Trophoblast cell (in vitro differentiated cells and primary cell): ENCODE measurements around the gene MRPS21.
"Not testable (repeated sequence)": the region's sequence is repeated elsewhere in the genome, so short reads cannot be mapped to it uniquely, and the experiment has no call there.

Source experiments
- DNase-seq, 2 donors: peaks; one replicate each; pipeline ENCODE4 v3.0.0-alpha.2; 2016
- H2AFZ ChIP-seq: 2 replicates; pipeline ENCODE4 v1.6.1; 2013; ENCODE audit warnings: low read length, moderate library complexity, mild to moderate bottlenecking; ENCODE audit not compliant: insufficient read depth, poor library complexity
- H2AK5ac ChIP-seq: 2 replicates; pipeline ENCODE4 v1.6.1; 2013; ENCODE audit warnings: mild to moderate bottlenecking, low read length
- H2BK120ac ChIP-seq: 2 replicates; pipeline ENCODE4 v1.6.1; 2013; ENCODE audit warnings: low read length, mild to moderate bottlenecking, moderate library complexity; ENCODE audit not compliant: insufficient read depth, poor library complexity
- H2BK12ac ChIP-seq: 2 replicates; pipeline ENCODE4 v1.6.1; 2013; ENCODE audit warnings: mild to moderate bottlenecking, low read length, moderate library complexity
- H2BK5ac ChIP-seq: 2 replicates; pipeline ENCODE4 v1.6.1; 2013; ENCODE audit warnings: low read length, low read depth, moderate library complexity, mild to moderate bottlenecking; ENCODE audit not compliant: poor library complexity
- H3K14ac ChIP-seq: 2 replicates; pipeline ENCODE4 v1.6.1; 2013; ENCODE audit warnings: mild to moderate bottlenecking, low read length
- H3K18ac ChIP-seq: 2 replicates; pipeline ENCODE4 v1.6.1; 2013; ENCODE audit warnings: mild to moderate bottlenecking, low read length
- H3K23ac ChIP-seq: 2 replicates; pipeline ENCODE4 v1.6.1; 2013; ENCODE audit warnings: low read length
- H3K27ac ChIP-seq: 2 replicates; pipeline ENCODE4 v1.5.1; 2013; ENCODE audit warnings: low read depth, mild to moderate bottlenecking, inconsistent platforms, low read length, moderate library complexity
- H3K27me3 ChIP-seq: 2 replicates; pipeline ENCODE4 v1.6.1; 2013; ENCODE audit warnings: inconsistent platforms, mild to moderate bottlenecking, low read length, moderate library complexity; ENCODE audit not compliant: insufficient read depth
- H3K36me3 ChIP-seq, 2 experiments: 1 replicate in 1 of 2; 2 replicates in 1 of 2; pipeline ENCODE4 v1.6.1; 2013; ENCODE audit warnings: low read length in 2 of 2, mild to moderate bottlenecking in 2 of 2, moderate library complexity in 1 of 2; ENCODE audit not compliant: insufficient read depth in 2 of 2, control insufficient read depth in 1 of 2
- H3K4ac ChIP-seq: 2 replicates; pipeline ENCODE4 v1.6.1; 2013; ENCODE audit warnings: low read depth, mild to moderate bottlenecking, low read length, moderate library complexity
- H3K4me1 ChIP-seq, 2 experiments: 1 replicate in 1 of 2; 2 replicates in 1 of 2; pipeline ENCODE4 v1.6.1; 2013; ENCODE audit warnings: low read length in 2 of 2, mild to moderate bottlenecking in 2 of 2, moderate library complexity in 1 of 2; ENCODE audit not compliant: insufficient read depth in 2 of 2, control insufficient read depth in 1 of 2
- H3K4me2 ChIP-seq: 2 replicates; pipeline ENCODE4 v1.6.1; 2013; ENCODE audit warnings: inconsistent platforms, mild to moderate bottlenecking, low read length, moderate library complexity
- H3K4me3 ChIP-seq: 2 replicates; pipeline ENCODE4 v1.5.1; 2013; ENCODE audit warnings: mild to moderate bottlenecking, low read depth, low read length, inconsistent platforms
- H3K79me1 ChIP-seq: one replicate; pipeline ENCODE4 v1.6.1; 2013; ENCODE audit warnings: low read length
- H3K79me2 ChIP-seq: 2 replicates; pipeline ENCODE4 v1.6.1; 2013; ENCODE audit warnings: low read length, mild to moderate bottlenecking; ENCODE audit not compliant: control insufficient read depth, insufficient read depth, poor library complexity
- H3K9ac ChIP-seq: 2 replicates; pipeline ENCODE4 v1.6.1; 2013; ENCODE audit warnings: mild to moderate bottlenecking, low read length
- H3K9me3 ChIP-seq: 2 replicates; pipeline ENCODE4 v1.6.1; 2013; ENCODE audit warnings: low read depth, mild to moderate bottlenecking, control low read depth, inconsistent platforms, low read length; ENCODE audit not compliant: insufficient read depth
- H4K12ac ChIP-seq: 2 replicates; pipeline ENCODE4 v1.6.1; 2013; ENCODE audit warnings: low read depth, mild to moderate bottlenecking, low read length, moderate library complexity
- H4K8ac ChIP-seq: 2 replicates; pipeline ENCODE4 v1.6.1; 2013; ENCODE audit warnings: low read depth, mild to moderate bottlenecking, low read length, moderate library complexity
- H4K91ac ChIP-seq: one replicate; pipeline ENCODE4 v1.6.1; 2013; ENCODE audit warnings: low read depth, mild to moderate bottlenecking, low read length, moderate library complexity
- WGBS: extraction: QIAGEN DNeasy Blood & Tissue Kit; methylation state at CpG from one replicate; pipeline ENCODE4 v1.1.7; 2013; ENCODE audit warnings: missing lambda C conversion rate; ENCODE audit not compliant: insufficient read length, insufficient coverage; ENCODE audit errors: extremely low coverage; 5-methylcytosine and 5-hydroxymethylcytosine counted together

Gene MRPS21

DNA sequence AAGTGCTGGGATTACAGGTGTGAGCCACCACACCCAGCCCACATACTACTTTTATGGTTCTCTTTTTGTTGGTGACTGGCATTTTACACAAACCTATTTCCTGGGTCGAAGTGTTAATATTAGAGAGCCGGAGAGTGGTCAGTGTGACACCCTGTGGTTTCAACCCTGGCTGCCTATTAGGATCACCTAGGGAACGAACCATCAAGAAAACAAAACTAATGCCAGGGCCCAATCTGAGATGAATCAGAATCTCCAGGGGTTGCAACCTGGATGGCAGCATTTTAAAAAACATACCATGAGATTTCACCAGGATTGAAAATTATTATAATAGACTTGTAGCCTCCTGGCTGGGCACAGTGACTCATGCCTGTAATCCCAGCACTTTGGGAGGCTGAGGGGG lies 6.1 kb downstream of the MRPS21 start:
- Histone ChIP-seq H2BK5ac (no peak overlapping the region), H4K91ac (no peak overlapping the region), H3K4me2 (no peak overlapping the region), H2BK12ac (no peak overlapping the region), H3K27me3 (no peaks in the 10 kb centered on the region), H3K9me3 (no peaks in the 10 kb centered on the region), H3K4ac (no peak overlapping the region), H3K27ac (no peak overlapping the region), H3K14ac (no peak overlapping the region), H4K8ac (no peak overlapping the region), H3K4me3 (no peak overlapping the region), H4K12ac (no peak overlapping the region), H2AFZ (no peak overlapping the region), H3K36me3 (peaks cover 32% of the 10 kb centered on the region in 2 experiments), H3K79me2 (no peaks in the 10 kb centered on the region), H3K4me1 (no peaks in the 10 kb centered on the region), H3K23ac (no peak overlapping the region), H3K9ac (no peak overlapping the region), H3K79me1 (no peaks in the 10 kb centered on the region), H2AK5ac (no peak overlapping the region), H3K18ac (no peak overlapping the region), H2BK120ac (no peak overlapping the region)
- no CpG with 5 or more reads among the region's 3 CpGs for WGBS
- DNase-seq = no peak

GRCh38 chr1:150302338-150302737 lies 8.7 kb downstream of the MRPS21 start:
- H3K23ac ChIP-seq = no peak overlapping the region
- H3K9ac ChIP-seq = no peak overlapping the region
- no peak overlapping the region for H2BK5ac ChIP-seq
- no peak overlapping the region for H3K4me3 ChIP-seq
- H3K36me3 ChIP-seq = peaks cover 32 to 33% of the 10 kb centered on the region in 2 experiments
- H3K27me3 ChIP-seq = no peaks in the 10 kb centered on the region
- no peak for DNase-seq
- no peak overlapping the region for H3K4ac ChIP-seq
- no peaks in the 10 kb centered on the region for H3K79me2 ChIP-seq
- H3K9me3 ChIP-seq = no peaks in the 10 kb centered on the region
- no peak overlapping the region for H3K4me2 ChIP-seq
- no peaks in the 10 kb centered on the region for H3K4me1 ChIP-seq
- WGBS = no CpG with 5 or more reads among the region's 6 CpGs
- no peak overlapping the region for H2BK12ac ChIP-seq
- H2AFZ ChIP-seq = no peak overlapping the region
- H3K18ac ChIP-seq = no peak overlapping the region
- H3K79me1 ChIP-seq = no peaks in the 10 kb centered on the region
- no peak overlapping the region for H4K8ac ChIP-seq
- H2BK120ac ChIP-seq = no peak overlapping the region
- no peak overlapping the region for H2AK5ac ChIP-seq
- no peak overlapping the region for H3K14ac ChIP-seq
- H4K91ac ChIP-seq = no peak overlapping the region
- H4K12ac ChIP-seq = no peak overlapping the region
- H3K27ac ChIP-seq = no peak overlapping the region

GRCh38 chr1:150302902-150303301 lies 9.2 kb downstream of the MRPS21 start:
- no peak for DNase-seq
- Histone ChIP-seq H2AK5ac (no peak overlapping the region), H4K91ac (no peak overlapping the region), H3K9me3 (no peaks in the 10 kb centered on the region), H3K4me1 (no peaks in the 10 kb centered on the region), H4K8ac (no peak overlapping the region), H4K12ac (no peak overlapping the region), H2AFZ (no peak overlapping the region), H3K79me1 (no peaks in the 10 kb centered on the region), H2BK12ac (no peak overlapping the region), H3K4ac (no peak overlapping the region), H3K79me2 (no peaks in the 10 kb centered on the region), H3K18ac (no peak overlapping the region), H2BK120ac (no peak overlapping the region), H3K4me3 (no peak overlapping the region), H3K14ac (no peak overlapping the region), H3K36me3 (peaks cover 32 to 36% of the 10 kb centered on the region in 2 experiments), H3K27ac (no peak overlapping the region), H2BK5ac (no peak overlapping the region), H3K23ac (no peak overlapping the region), H3K4me2 (no peak overlapping the region), H3K27me3 (no peaks in the 10 kb centered on the region), H3K9ac (no peak overlapping the region)
- WGBS = no CpG with 5 or more reads among the region's 2 CpGs

DNA sequence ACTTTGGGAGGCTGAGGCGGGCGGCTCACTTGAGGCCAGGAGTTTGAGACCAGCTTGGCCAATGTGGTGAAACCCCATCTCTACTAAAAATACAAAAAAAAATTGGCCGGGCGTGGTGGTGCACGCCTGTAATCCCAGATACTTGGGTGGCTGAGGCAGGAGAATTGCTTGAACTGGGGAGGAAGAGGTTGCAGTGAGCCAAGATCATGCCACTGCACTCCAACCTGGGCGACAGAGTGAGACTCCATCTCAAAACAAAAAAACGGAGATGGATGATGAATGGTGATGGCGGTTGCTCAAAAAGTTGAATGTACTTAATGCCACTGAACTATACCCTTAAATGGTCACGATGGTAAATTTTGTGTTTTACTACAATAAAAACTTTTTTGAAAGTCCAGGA lies 14.9 kb downstream of the MRPS21 start:
- no CpG with 5 or more reads among the region's 9 CpGs for WGBS
- not testable (repeated sequence) for H2AFZ ChIP-seq, H4K12ac ChIP-seq, H3K23ac ChIP-seq, H3K4me1 ChIP-seq, H4K91ac ChIP-seq, DNase-seq, H2BK5ac ChIP-seq, H2BK12ac ChIP-seq, H3K79me2 ChIP-seq, H2AK5ac ChIP-seq, H3K27ac ChIP-seq, H3K4me3 ChIP-seq, H3K4ac ChIP-seq, H3K4me2 ChIP-seq, H3K9ac ChIP-seq, H4K8ac ChIP-seq, H3K27me3 ChIP-seq, H3K14ac ChIP-seq, H3K9me3 ChIP-seq, H3K79me1 ChIP-seq, H3K18ac ChIP-seq, H2BK120ac ChIP-seq
- peaks cover 14 to 17% of the 10 kb centered on the region in 2 experiments for H3K36me3 ChIP-seq
